ENCODE results near the gene SDK1. TPM values are rescaled to one million over a fixed set of nuclear protein-coding genes. Genes with fewer than 3 reads are reported as not detected.

The SDK1 gene
- total RNA-seq, 4 donors from 2014 or later, result 1.2 to 1.8 (median 1.5) TPM

- Histone ChIP-seq H3K9me3 (peaks cover 0 to 3% (median 0%) of the 10 kb centered on the region in 3 donors), H3K27ac (no peak overlapping the region), H3K36me3 (no peaks in the 10 kb centered on the region), H3K4me3 (no peak overlapping the region), H3K27me3 (no peaks in the 10 kb centered on the region), H3K4me1 (no peaks in the 10 kb centered on the region)
- intact Hi-C loops (cut with DNase I; ENCODE audit: low total_unique reads), result no loop called here
- ATAC-seq (no peak), DNase-seq (no peak)
- TF ChIP-seq CTCF (IDR thresholded peaks at IDR 0.05 in 4 of 5, conservative IDR thresholded peaks at IDR 0.05 in 1 of 5) (no peak), POLR2A (IDR thresholded peaks at IDR 0.05) (no peak)
- in situ Hi-C loops (cut with MboI; ENCODE audit: low sequenced_read_pairs in 4 of 4), result no loop called here
These were observed 297.8 kb downstream of the SDK1 start for GRCh38 chr7:3598854-3599253.

- in situ Hi-C loops (cut with MboI; ENCODE audit: low sequenced_read_pairs in 4 of 4) (no loop called here), intact Hi-C loops (cut with DNase I; ENCODE audit: low total_unique reads) (no loop called here)
- DNase-seq, result no peak
These were observed 304.2 kb downstream of the SDK1 start for GRCh38 chr7:3605222-3605621.

GRCh38 chr7:3606436-3606835 is 305.4 kb downstream of the SDK1 start:
- in situ Hi-C loops (cut with MboI; ENCODE audit: low sequenced_read_pairs in 4 of 4) (no loop called here), intact Hi-C loops (cut with DNase I; ENCODE audit: low total_unique reads) (no loop called here)
- H3K9me3 ChIP-seq, result peaks cover 0 to 3% (median 0%) of the 10 kb centered on the region in 3 donors
- ATAC-seq (no peak), DNase-seq (no peak)
- H3K4me1 ChIP-seq, result no peaks in the 10 kb centered on the region
- TF ChIP-seq CTCF (IDR thresholded peaks at IDR 0.05 in 4 of 5, conservative IDR thresholded peaks at IDR 0.05 in 1 of 5) (no peak), POLR2A (IDR thresholded peaks at IDR 0.05) (no peak)
- no peak overlapping the region for H3K27ac ChIP-seq
- no peak overlapping the region for H3K4me3 ChIP-seq
- H3K27me3 ChIP-seq, result no peaks in the 10 kb centered on the region
- H3K36me3 ChIP-seq, result no peaks in the 10 kb centered on the region

More at GRCh38 chr7:3605222-3605621, 304.2 kb downstream of the SDK1 start:
- ATAC-seq, result no peak
- H3K4me3 ChIP-seq, result no peak overlapping the region
- no peak overlapping the region for H3K27ac ChIP-seq
- H3K27me3 ChIP-seq, result no peaks in the 10 kb centered on the region
- TF ChIP-seq CTCF (IDR thresholded peaks at IDR 0.05 in 4 of 5, conservative IDR thresholded peaks at IDR 0.05 in 1 of 5) (no peak), POLR2A (IDR thresholded peaks at IDR 0.05) (no peak)
- H3K4me1 ChIP-seq, result no peaks in the 10 kb centered on the region
- peaks cover 0 to 3% (median 0%) of the 10 kb centered on the region in 3 donors for H3K9me3 ChIP-seq
- no peaks in the 10 kb centered on the region for H3K36me3 ChIP-seq

GRCh38 chr7:3607847-3608246 is 306.8 kb downstream of the SDK1 start:
- intact Hi-C loops (cut with DNase I; ENCODE audit: low total_unique reads), result no loop called here
- ATAC-seq (no peak), DNase-seq (no peak)
- no peaks in the 10 kb centered on the region for H3K4me1 ChIP-seq
- H3K9me3 ChIP-seq, result no peaks in the 10 kb centered on the region
- no peak overlapping the region for H3K27ac ChIP-seq
- no peaks in the 10 kb centered on the region for H3K27me3 ChIP-seq
- in situ Hi-C loops (cut with MboI; ENCODE audit: low sequenced_read_pairs in 4 of 4), result no loop called here
- no peaks in the 10 kb centered on the region for H3K36me3 ChIP-seq
- TF ChIP-seq POLR2A (IDR thresholded peaks at IDR 0.05) (no peak), CTCF (IDR thresholded peaks at IDR 0.05 in 4 of 5, conservative IDR thresholded peaks at IDR 0.05 in 1 of 5) (no peak)
- H3K4me3 ChIP-seq, result no peak overlapping the region

GRCh38 chr7:3616306-3616705 is 315.3 kb downstream of the SDK1 start:
- no peak overlapping the region for H3K27ac ChIP-seq
- in situ Hi-C loops (cut with MboI; ENCODE audit: low sequenced_read_pairs in 4 of 4) (no loop called here), intact Hi-C loops (cut with DNase I; ENCODE audit: low total_unique reads) (no loop called here)
- no peaks in the 10 kb centered on the region for H3K9me3 ChIP-seq
- H3K36me3 ChIP-seq, result no peaks in the 10 kb centered on the region
- no peaks in the 10 kb centered on the region for H3K27me3 ChIP-seq
- no peak for TF ChIP-seq CTCF (IDR thresholded peaks at IDR 0.05 in 4 of 5, conservative IDR thresholded peaks at IDR 0.05 in 1 of 5)
- TF ChIP-seq POLR2A (IDR thresholded peaks at IDR 0.05), result no peak
- DNase-seq (no peak), ATAC-seq (no peak)
- no peak overlapping the region for H3K4me3 ChIP-seq
- no peaks in the 10 kb centered on the region for H3K4me1 ChIP-seq
